ENCODE results near the gene LEMD1. TPM values are rescaled to one million over a fixed set of nuclear protein-coding genes. Genes with fewer than 3 reads are reported as not detected.
"Not testable (repeated sequence)": the region's sequence is repeated elsewhere in the genome, so short reads cannot be mapped to it uniquely, and the experiment has no call there.

Gene LEMD1
- total RNA-seq, 2 experiments from 2014 or later: 0.66 to 0.79 TPM

- H3K9me3 Mint-ChIP-seq (ENCODE audit: low read depth): no peaks in the 10 kb centered on the region
- CTCF ChIA-PET: no interaction called here
- peaks cover 7% of the 10 kb centered on the region for H3K27me3 Mint-ChIP-seq
- H3K4me1 Mint-ChIP-seq: peaks cover 17% of the 10 kb centered on the region
- no peak overlapping the region for H3K4me3 Mint-ChIP-seq
- intact Hi-C loops (cut with DNase I, micrococcal nuclease): no loop called here
- ATAC-seq (no peak), DNase-seq (no peak)
- no peak overlapping the region for H3K27ac Mint-ChIP-seq
- no peaks in the 10 kb centered on the region for H3K36me3 Mint-ChIP-seq (ENCODE audit: low read depth)
- POLR2A ChIA-PET: no interaction called here
Measured at GRCh38 chr1:205437570-205437969, 15.7 kb upstream of the LEMD1 start.

GRCh38 chr1:205436776-205437410, 15.0 kb upstream of the LEMD1 start:
- H3K4me1 Mint-ChIP-seq: peaks cover 16% of the 10 kb centered on the region
- no peak overlapping the region for H3K4me3 Mint-ChIP-seq
- H3K27ac Mint-ChIP-seq: no peak overlapping the region
- CTCF ChIA-PET: no interaction called here
- POLR2A ChIA-PET: no interaction called here
- intact Hi-C loops (cut with DNase I, micrococcal nuclease): no loop called here
- no peaks in the 10 kb centered on the region for H3K36me3 Mint-ChIP-seq (ENCODE audit: low read depth)
- peaks cover 12% of the 10 kb centered on the region for H3K27me3 Mint-ChIP-seq
- H3K9me3 Mint-ChIP-seq (ENCODE audit: low read depth): no peaks in the 10 kb centered on the region
- DNase-seq (no peak), ATAC-seq (no peak)

GRCh38 chr1:205435578-205436573, 14.0 kb upstream of the LEMD1 start:
- Mint-ChIP-seq H3K9me3 (ENCODE audit: low read depth) (no peaks in the 10 kb centered on the region), H3K27ac (no peak overlapping the region), H3K36me3 (ENCODE audit: low read depth) (no peaks in the 10 kb centered on the region), H3K4me1 (peaks cover 10% of the 10 kb centered on the region), H3K4me3 (no peak overlapping the region), H3K27me3 (peaks cover 12% of the 10 kb centered on the region)
- CTCF ChIA-PET: interaction anchor here (0.6 to 1.2 kb wide), 2 partner anchors 82 to 96 kb away, joined by 4 read pairs; no protein-coding TSS in a partner anchor
- POLR2A ChIA-PET: no interaction called here
- DNase-seq: no peak
- intact Hi-C loops (cut with DNase I, micrococcal nuclease): no loop called here
- no peak for ATAC-seq

- Mint-ChIP-seq H3K9me3 (ENCODE audit: low read depth) (no peaks in the 10 kb centered on the region), H3K36me3 (ENCODE audit: low read depth) (no peaks in the 10 kb centered on the region), H3K4me1 (peaks cover 6% of the 10 kb centered on the region), H3K27me3 (peaks cover 12% of the 10 kb centered on the region), H3K27ac (no peak overlapping the region), H3K4me3 (no peak overlapping the region)
- CTCF ChIA-PET: no interaction called here
- no peak for ATAC-seq
- intact Hi-C loops (cut with DNase I, micrococcal nuclease): no loop called here
- no peak for DNase-seq
- POLR2A ChIA-PET: no interaction called here
Measured at GRCh38 chr1:205434738-205435137, 12.9 kb upstream of the LEMD1 start.

- ATAC-seq; H3K9me3 Mint-ChIP-seq (ENCODE audit: low read depth); intact Hi-C loops (cut with DNase I, micrococcal nuclease); POLR2A ChIA-PET; H3K36me3 Mint-ChIP-seq (ENCODE audit: low read depth); H3K27ac Mint-ChIP-seq; H3K4me1 Mint-ChIP-seq; H3K4me3 Mint-ChIP-seq; DNase-seq: not testable (repeated sequence)
- CTCF ChIA-PET: interaction anchor here (0.9 to 3.1 kb wide), 4 partner anchors 10 to 75 kb away, joined by 3 to 17 read pairs (median 4); no protein-coding TSS in a partner anchor
- peaks cover 12% of the 10 kb centered on the region for H3K27me3 Mint-ChIP-seq
Measured at GRCh38 chr1:205432692-205433091, 10.8 kb upstream of the LEMD1 start.

GRCh38 chr1:205432116-205432515, 10.3 kb upstream of the LEMD1 start:
- intact Hi-C loops (cut with DNase I, micrococcal nuclease): no loop called here

GRCh38 chr1:205430696-205431305, 8.9 kb upstream of the LEMD1 start:
- intact Hi-C loops (cut with DNase I, micrococcal nuclease): loop anchor here in 1 of 2 experiments (1.0 to 2.0 kb wide), 3 partner anchors 34 to 76 kb away; no protein-coding TSS in a partner anchor
- Mint-ChIP-seq H3K27ac (peak overlapping the region; percentile 67), H3K36me3 (ENCODE audit: low read depth) (no peaks in the 10 kb centered on the region), H3K9me3 (ENCODE audit: low read depth) (no peaks in the 10 kb centered on the region), H3K4me1 (peaks cover 6% of the 10 kb centered on the region), H3K27me3 (peaks cover 16% of the 10 kb centered on the region), H3K4me3 (peak overlapping the region; percentile 73)
- ATAC-seq: peak; percentile 82
- ChIA-PET POLR2A (interaction anchor here (0.6 kb wide), 2 partner anchors 12 to 22 kb away, joined by 7 to 10 read pairs; no protein-coding TSS in a partner anchor), CTCF (interaction anchor here (0.6 to 3.1 kb wide), 17 partner anchors 9 to 202 kb away, joined by 3 to 23 read pairs (median 3); partner anchors contain the start of gene TMCC2)
- peak; percentile 71 for DNase-seq

More at GRCh38 chr1:205432116-205432515, 10.3 kb upstream of the LEMD1 start:
- DNase-seq: no peak
- no peaks in the 10 kb centered on the region for H3K9me3 Mint-ChIP-seq (ENCODE audit: low read depth)
- ChIA-PET CTCF (interaction anchor here (0.9 to 3.1 kb wide), 7 partner anchors 11 to 78 kb away, joined by 3 to 17 read pairs (median 4); no protein-coding TSS in a partner anchor), POLR2A (no interaction called here)
- H3K36me3 Mint-ChIP-seq (ENCODE audit: low read depth): no peaks in the 10 kb centered on the region
- peaks cover 12% of the 10 kb centered on the region for H3K27me3 Mint-ChIP-seq
- peaks cover 6% of the 10 kb centered on the region for H3K4me1 Mint-ChIP-seq
- no peak for ATAC-seq
- H3K4me3 Mint-ChIP-seq: no peak overlapping the region
- no peak overlapping the region for H3K27ac Mint-ChIP-seq

GRCh38 chr1:205429762-205430695, 8.2 kb upstream of the LEMD1 start:
- H3K9me3 Mint-ChIP-seq (ENCODE audit: low read depth): no peaks in the 10 kb centered on the region
- CTCF ChIA-PET: interaction anchor here (0.6 to 3.1 kb wide), 17 partner anchors 11 to 202 kb away, joined by 3 to 23 read pairs (median 3); partner anchors contain the start of gene TMCC2
- H3K36me3 Mint-ChIP-seq (ENCODE audit: low read depth): no peaks in the 10 kb centered on the region
- no peak overlapping the region for H3K27ac Mint-ChIP-seq
- POLR2A ChIA-PET: interaction anchor here (0.6 kb wide), 1 partner anchor 11 kb away, joined by 7 read pairs; no protein-coding TSS in a partner anchor
- no peak for DNase-seq
- H3K27me3 Mint-ChIP-seq: peaks cover 13% of the 10 kb centered on the region
- peak overlapping the region; percentile 73 for H3K4me3 Mint-ChIP-seq
- peaks cover 6% of the 10 kb centered on the region for H3K4me1 Mint-ChIP-seq
- intact Hi-C loops (cut with DNase I, micrococcal nuclease): loop anchor here in 1 of 2 experiments (2.0 kb wide), 2 partner anchors 33 to 55 kb away; no protein-coding TSS in a partner anchor
- no peak for ATAC-seq

- Mint-ChIP-seq H3K4me1 (no peaks in the 10 kb centered on the region), H3K36me3 (ENCODE audit: low read depth) (no peaks in the 10 kb centered on the region), H3K4me3 (no peak overlapping the region), H3K27ac (no peak overlapping the region), H3K9me3 (ENCODE audit: low read depth) (no peaks in the 10 kb centered on the region), H3K27me3 (peaks cover 28% of the 10 kb centered on the region)
- no peak for DNase-seq
- no peak for ATAC-seq
- ChIA-PET POLR2A (interaction anchor here (0.5 kb wide), 2 partner anchors 57 to 1052 kb away, joined by 3 to 6 read pairs; no protein-coding TSS in a partner anchor), CTCF (interaction anchor here (0.6 to 1.6 kb wide), 8 partner anchors 8 to 243 kb away, joined by 3 to 6 read pairs (median 3); no protein-coding TSS in a partner anchor)
- intact Hi-C loops (cut with DNase I, micrococcal nuclease): loop anchor here in 1 of 2 experiments (5.0 kb wide), 1 partner anchor 97 kb away; no protein-coding TSS in a partner anchor
Measured at GRCh38 chr1:205424901-205425600, 3.2 kb upstream of the LEMD1 start.

Measured in activated CD4-positive, alpha-beta T cell treated with anti-CD3 and anti-CD28 coated beads for 36 hours (primary cell).